Measurements from ENCODE around the gene ADGRB3.

- TF ChIP-seq CEBPB (IDR thresholded peaks at IDR 0.05) (no peak), ZBTB7A (IDR thresholded peaks at IDR 0.05; ENCODE audit: low read depth) (no peak), YY1 (IDR thresholded peaks at IDR 0.05; ENCODE audit: low read depth) (no peak), EGR1 (IDR thresholded peaks at IDR 0.05) (no peak), EP300 (IDR thresholded peaks at IDR 0.05; ENCODE audit: borderline replicate concordance) (no peak), MAX (IDR thresholded peaks at IDR 0.05) (no peak), RAD21 (IDR thresholded peaks at IDR 0.05; ENCODE audit: low read depth) (no peak), TCF12 (IDR thresholded peaks at IDR 0.05; ENCODE audit: low read depth) (no peak), TEAD4 (IDR thresholded peaks at IDR 0.05) (no peak), REST (IDR thresholded peaks at IDR 0.05; ENCODE audit: low read depth) (no peak), USF1 (IDR thresholded peaks at IDR 0.05) (no peak), NFIC (IDR thresholded peaks at IDR 0.05) (no peak), CREB1 (IDR thresholded peaks at IDR 0.05; ENCODE audit: low read depth) (no peak)
These were observed 630.0 kb downstream of the ADGRB3 start for GRCh38 chr6:69265090-69265489.

Data from Ishikawa (cell line).